Testis (tissue), 2 donors: ENCODE measurements around the gene WDR91.

Experiments
- CTCF ChIP-seq, 3 experiments: fragments of 450-650 bp in 2 of 3; fragments of 200-600 bp in 1 of 3; sonication (generic) in 1 of 3; IDR thresholded peaks; one replicate each; pipeline ENCODE4 v1.5.1; 2016 to 2019; ENCODE audit warnings: antibody characterized with exemption in 3 of 3, mild to moderate bottlenecking in 2 of 3, moderate library complexity in 1 of 3
- POLR2A ChIP-seq: fragments of 450-650 bp; IDR thresholded peaks from one replicate; pipeline ENCODE4 v1.6.1; 2017; ENCODE audit warnings: antibody characterized with exemption, mild to moderate bottlenecking, moderate library complexity

GRCh38 chr7:135175931-135176330, 35.4 kb downstream of the WDR91 start:
- TF ChIP-seq CTCF (IDR thresholded peaks at IDR 0.05) = no peak
- no peak for TF ChIP-seq POLR2A
